K562 (cell line): ENCODE data around the gene TRIM38. TPM values are rescaled to one million over a fixed set of nuclear protein-coding genes. Genes with fewer than 3 reads are reported as not detected.

Source experiments
- ATF1 ChIP-seq, 2 experiments: fragments of 450-650 bp in 1 of 2; IDR thresholded peaks; 2 replicates each; pipeline ENCODE4 v1.6.1; 2016; ENCODE audit warnings: missing compliant biosample characterization in 1 of 2, missing genetic modification characterization in 1 of 2
- ATF3 ChIP-seq, 2 experiments: fragments of 450-650 bp in 1 of 2; sonication (generic) in 1 of 2; formaldehyde crosslinking in 1 of 2; IDR thresholded peaks in 1 of 2; conservative IDR thresholded peaks in 1 of 2; 2 replicates each; pipeline versions ENCODE4 v1.6.1 to v1.8.1; 2016 to 2023; ENCODE audit warnings: mild to moderate bottlenecking in 2 of 2, moderate library complexity in 2 of 2, inconsistent platforms in 1 of 2, missing genetic modification reagents in 1 of 2
- CC2D1A ChIP-seq: fragments of 450-650 bp; IDR thresholded peaks from 2 replicates; pipeline ENCODE4 v1.6.1; 2017; ENCODE audit warnings: mild to moderate bottlenecking
- CLOCK ChIP-seq: fragments of 250-450 bp; sonication (Bioruptor Pico); IDR thresholded peaks from 2 replicates; pipeline ENCODE4 v1.4.0; 2020; ENCODE audit warnings: mild to moderate bottlenecking, moderate library complexity, borderline replicate concordance
- CREB3 ChIP-seq: fragments of 450-650 bp; conservative IDR thresholded peaks from 2 replicates; pipeline ENCODE4 v1.6.1; 2016; ENCODE audit warnings: missing genetic modification characterization, low read depth, mild to moderate bottlenecking, missing compliant biosample characterization, moderate library complexity
- HDAC8 ChIP-seq: fragments of 450-650 bp; IDR thresholded peaks from 2 replicates; pipeline ENCODE4 v1.6.1; 2016; ENCODE audit warnings: mild to moderate bottlenecking, missing genetic modification characterization, moderate library complexity, missing compliant biosample characterization
- HLTF ChIP-seq: fragments of 450-650 bp; IDR thresholded peaks from 2 replicates; pipeline ENCODE4 v1.6.1; 2016
- IRF9 ChIP-seq: fragments of 450-650 bp; IDR thresholded peaks from 2 replicates; pipeline ENCODE4 v1.6.1; 2016; ENCODE audit warnings: missing biosample characterization, missing genetic modification characterization
- POLR2AphosphoS5 ChIP-seq: IDR thresholded peaks from 2 replicates; pipeline ENCODE4 v1.6.1; 2011; ENCODE audit warnings: mild to moderate bottlenecking, low read depth, low read length, moderate library complexity; ENCODE audit not compliant: control insufficient read depth, insufficient read depth
- PTRF ChIP-seq: fragments of 450-650 bp; IDR thresholded peaks from 2 replicates; pipeline ENCODE4 v1.6.1; 2016; ENCODE audit warnings: mild to moderate bottlenecking, missing genetic modification characterization, missing compliant biosample characterization
- SMARCE1 ChIP-seq: fragments of 450-650 bp; IDR thresholded peaks from 2 replicates; pipeline ENCODE4 v1.7.1; 2016; ENCODE audit warnings: mild to moderate bottlenecking
- TSHZ1 ChIP-seq: fragments of 250-450 bp; sonication (Bioruptor Pico); IDR thresholded peaks from 2 replicates; pipeline ENCODE4 v1.4.0; 2020; ENCODE audit warnings: mild to moderate bottlenecking, moderate library complexity
- ZC3H4 ChIP-seq: sonication (generic); formaldehyde crosslinking; IDR thresholded peaks from 2 replicates; pipeline ENCODE4 v1.9.0; 2021; ENCODE audit warnings: missing genetic modification reagents, borderline replicate concordance
- ZFPM2 ChIP-seq: fragments of 250-450 bp; sonication (Bioruptor Pico); IDR thresholded peaks from 2 replicates; pipeline ENCODE4 v1.5.1; 2022; ENCODE audit warnings: mild to moderate bottlenecking
- ZNF655 ChIP-seq: fragments of 250-450 bp; sonication (Bioruptor Pico); IDR thresholded peaks from 2 replicates; pipeline ENCODE4 v1.5.0; 2021
- polyA plus RNA-seq, 8 experiments: library from polyadenylated mRNA; depleted of rRNA in 4 of 8; stranded (reverse) in 5 of 8; unstranded in 3 of 8; fragments of >200 nt; fragmentation: Nextera tagmentation in 2 of 8; fragmentation: Illumina TruSeq in 1 of 8; extraction: Ambion mirVana in 2 of 8; extraction: Trizol in 1 of 8; gene quantifications; 2 replicates each; pipeline versions ENCODE4 v1.2.1 to v1.2.3, GENCODE V29; 2011 to 2014; ENCODE audit warnings: inconsistent platforms in 1 of 8, missing spikeins in 1 of 8
- total RNA-seq, 7 experiments: library from RNA; depleted of rRNA in 6 of 7; stranded (reverse); fragments of >200 nt in 6 of 7; fragmentation: Illumina TruSeq in 2 of 7; extraction: Trizol in 2 of 7; gene quantifications; 2 replicates each; pipeline versions ENCODE4 v1.2.1 to v1.2.3, GENCODE V29; 2011 to 2021; ENCODE audit warnings: low replicate concordance in 1 of 7

TRIM38 gene
- total and polyA plus RNA-seq, 9 of the 15 experiments (the other 6 are each of a cell fraction or from before 2014, with no cell fraction given) = 1.7 to 6.7 (median 6.3) TPM

- no peak for TF ChIP-seq CLOCK (CRISPR knock-in tag)
- peak; percentile 22; the same call in 1 of the 2 replicates for TF ChIP-seq SMARCE1
- no peak for TF ChIP-seq HLTF
- TF ChIP-seq CREB3 (tag) = no peak
- TF ChIP-seq ZC3H4 = no peak
- peak; percentile 93 for TF ChIP-seq POLR2AphosphoS5
- TF ChIP-seq ZNF655 = no peak
- no peak for TF ChIP-seq HDAC8 (tag)
- no peak for TF ChIP-seq ATF1 (CRISPR knock-in tag; IDR thresholded peaks at IDR 0.05)
- peak; percentile 82 for TF ChIP-seq ATF1 (tag; IDR thresholded peaks at IDR 0.05)
- TF ChIP-seq CC2D1A = no peak
- TF ChIP-seq IRF9 = no peak
- TF ChIP-seq ATF3 (IDR thresholded peaks at IDR 0.05) = no peak
- TF ChIP-seq ATF3 (CRISPR knock-in tag; conservative IDR thresholded peaks at IDR 0.05) = no peak
- no peak for TF ChIP-seq TSHZ1
- no peak for TF ChIP-seq PTRF (tag)
- no peak for TF ChIP-seq ZFPM2 (CRISPR knock-in tag)
These were observed at the start of gene TRIM38 (continued) for GRCh38 chr6:25962149-25963127.
